ENCODE results near the gene ANKAR. TPM values are rescaled to one million over a fixed set of nuclear protein-coding genes. Genes with fewer than 3 reads are reported as not detected.
A peak's percentile ranks its signal among the peaks of the same experiment; 100 is the strongest.
"Not testable (repeated sequence)": the region's sequence is repeated elsewhere in the genome, so short reads cannot be mapped to it uniquely, and the experiment has no call there.

Gene ANKAR
- total RNA-seq, 1 donor from 2014 or later: 0.75 TPM

- no peak for DNase-seq (ENCODE audit: low spot score in 2 of 2)
- no peak for TF ChIP-seq CTCF (IDR thresholded peaks at IDR 0.05)
- H3K9me3 ChIP-seq: peaks cover 0 to 6% of the 10 kb centered on the region in 2 donors
- intact Hi-C loops (cut with DNase I): no loop called here
- peaks cover 0 to 15% of the 10 kb centered on the region in 2 donors for H3K4me1 ChIP-seq
- no peaks in the 10 kb centered on the region for H3K27me3 ChIP-seq
- H3K36me3 ChIP-seq: no peaks in the 10 kb centered on the region
- no peak overlapping the region for H3K4me3 ChIP-seq
- no peak overlapping the region for H3K27ac ChIP-seq
These were observed 8.9 kb downstream of the ANKAR start for GRCh38 chr2:189683348-189683747.

- Histone ChIP-seq H3K4me3 (no peak overlapping the region), H3K27me3 (no peaks in the 10 kb centered on the region), H3K9me3 (no peaks in the 10 kb centered on the region), H3K36me3 (no peaks in the 10 kb centered on the region), H3K4me1 (peaks cover 0 to 15% of the 10 kb centered on the region in 2 donors), H3K27ac (no peak overlapping the region)
- DNase-seq (ENCODE audit: low spot score in 2 of 2): no peak
- no peak for TF ChIP-seq CTCF (IDR thresholded peaks at IDR 0.05)
- intact Hi-C loops (cut with DNase I): no loop called here
These were observed 10.3 kb downstream of the ANKAR start for GRCh38 chr2:189684811-189685210.

- no peak overlapping the region for H3K4me3 ChIP-seq
- H3K9me3 ChIP-seq: no peaks in the 10 kb centered on the region
- intact Hi-C loops (cut with DNase I): no loop called here
- no peaks in the 10 kb centered on the region for H3K27me3 ChIP-seq
- DNase-seq (ENCODE audit: low spot score in 2 of 2): no peak
- no peak for TF ChIP-seq CTCF (IDR thresholded peaks at IDR 0.05)
- no peaks in the 10 kb centered on the region for H3K36me3 ChIP-seq
- H3K4me1 ChIP-seq: peaks cover 0 to 15% of the 10 kb centered on the region in 2 donors
- no peak overlapping the region for H3K27ac ChIP-seq
These were observed 11.2 kb downstream of the ANKAR start for GRCh38 chr2:189685540-189686229.

GRCh38 chr2:189687796-189688195 is 13.3 kb downstream of the ANKAR start:
- H3K9me3 ChIP-seq: not testable (repeated sequence)

GRCh38 chr2:189696223-189696622 is 21.8 kb downstream of the ANKAR start:
- peaks cover 0 to 6% of the 10 kb centered on the region in 2 donors for H3K36me3 ChIP-seq
- no peaks in the 10 kb centered on the region for H3K4me1 ChIP-seq
- H3K27me3 ChIP-seq: no peaks in the 10 kb centered on the region
- no peak for DNase-seq (ENCODE audit: low spot score in 2 of 2)
- no peak overlapping the region for H3K27ac ChIP-seq
- TF ChIP-seq CTCF (IDR thresholded peaks at IDR 0.05): no peak
- no peaks in the 10 kb centered on the region for H3K9me3 ChIP-seq
- no peak overlapping the region for H3K4me3 ChIP-seq
- intact Hi-C loops (cut with DNase I): no loop called here

More at GRCh38 chr2:189687796-189688195, 13.3 kb downstream of the ANKAR start:
- intact Hi-C loops (cut with DNase I); H3K27ac ChIP-seq; DNase-seq (ENCODE audit: low spot score in 2 of 2); H3K36me3 ChIP-seq; H3K4me3 ChIP-seq; H3K27me3 ChIP-seq: not testable (repeated sequence)
- H3K4me1 ChIP-seq: peaks cover 0 to 15% of the 10 kb centered on the region in 2 donors

GRCh38 chr2:189698020-189698887 is 23.8 kb downstream of the ANKAR start:
- H3K9me3 ChIP-seq: no peaks in the 10 kb centered on the region
- H3K27me3 ChIP-seq: no peaks in the 10 kb centered on the region
- intact Hi-C loops (cut with DNase I): loop anchor here (1.0 kb wide), 1 partner anchor 37 kb away; the partner anchor contains the start of gene ASNSD1
- peaks cover 0 to 6% of the 10 kb centered on the region in 2 donors for H3K36me3 ChIP-seq
- peak; percentile 51 to 74 (median 61) for TF ChIP-seq CTCF (IDR thresholded peaks at IDR 0.05)
- peak in 1 of 2 donors; percentile 70 for DNase-seq (ENCODE audit: low spot score in 2 of 2)
- H3K27ac ChIP-seq: no peak overlapping the region
- H3K4me3 ChIP-seq: peak overlapping the region in 1 of 2 donors; percentile 17
- no peaks in the 10 kb centered on the region for H3K4me1 ChIP-seq
